Fibroblast of pulmonary artery (primary cell): ENCODE data around the gene JAKMIP1.

ENCODE experiments used
- DNase-seq: peaks from one replicate; pipeline ENCODE4 v3.0.0-alpha.2; 2010; ENCODE audit warnings: low read depth
- H3K4me3 ChIP-seq: replicated peaks from 2 replicates; pipeline ENCODE4 v1.5.1; 2011; ENCODE audit warnings: low read depth, mild to moderate bottlenecking, control low read depth, low read length, moderate library complexity
- CTCF ChIP-seq: IDR thresholded peaks from 2 replicates; pipeline ENCODE4 v1.5.1; 2011; ENCODE audit warnings: mild to moderate bottlenecking, control low read depth, low read length, inconsistent platforms; ENCODE audit errors: missing control alignments

JAKMIP1 gene

GRCh38 chr4:6200011-6200921 is at the start of gene JAKMIP1:
Gene JAKMIP1, minus strand, starts transcription at chr4:6200549. Its CDS starts 87,699 bp downstream, at chr4:6112850.
- peak; percentile 47 for DNase-seq
- peak within 1 kb of the TSS; percentile 31 for H3K4me3 ChIP-seq
- TF ChIP-seq CTCF: no peak

GRCh38 chr4:6248394-6248793 is 48.0 kb upstream of the JAKMIP1 start:
- no peak for DNase-seq
- TF ChIP-seq CTCF: no peak

GRCh38 chr4:6246170-6246634 is 45.9 kb upstream of the JAKMIP1 start:
- no peak overlapping the region for H3K4me3 ChIP-seq
- TF ChIP-seq CTCF: no peak
- no peak for DNase-seq

More at GRCh38 chr4:6248394-6248793, 48.0 kb upstream of the JAKMIP1 start:
- no peak overlapping the region for H3K4me3 ChIP-seq

GRCh38 chr4:6245246-6246169 is 45.2 kb upstream of the JAKMIP1 start:
- no peak for DNase-seq
- peak overlapping the region; percentile 14 for H3K4me3 ChIP-seq
- no peak for TF ChIP-seq CTCF

- H3K4me3 ChIP-seq: no peak overlapping the region
- no peak for DNase-seq
- no peak for TF ChIP-seq CTCF
These were observed 42.1 kb upstream of the JAKMIP1 start for GRCh38 chr4:6242271-6243029.
